Loucy (cell line): ENCODE measurements around the gene KSR1.

Experiments
- H2AFZ ChIP-seq: fragments of 200-600 bp; sonication (generic); 2 replicates; pipeline ENCODE4 v1.6.0; 2016; ENCODE audit warnings: antibody characterized with exemption, mild to moderate bottlenecking, low read length, moderate library complexity
- H3F3A ChIP-seq: fragments of 200-600 bp; 2 replicates; pipeline ENCODE4 v1.6.0; 2016; ENCODE audit warnings: antibody characterized with exemption, low read depth, mild to moderate bottlenecking
- H3K27me3 ChIP-seq: fragments of 200-600 bp; sonication (generic); 2 replicates; pipeline ENCODE4 v1.6.1; 2014; ENCODE audit warnings: low read length, mild to moderate bottlenecking; ENCODE audit not compliant: insufficient read depth, poor library complexity, severe bottlenecking
- H3K36me3 ChIP-seq: fragments of 200-600 bp; sonication (generic); 2 replicates; pipeline ENCODE4 v1.6.1; 2016; ENCODE audit warnings: low read length; ENCODE audit not compliant: insufficient read depth
- H3K4me1 ChIP-seq: fragments of 200-600 bp; sonication (generic); 2 replicates; pipeline ENCODE4 v1.5.1; 2014; ENCODE audit warnings: low read length, mild to moderate bottlenecking; ENCODE audit not compliant: insufficient read depth, poor library complexity, severe bottlenecking
- H3K4me2 ChIP-seq: fragments of 200-600 bp; sonication (generic); 2 replicates; pipeline ENCODE4 v1.6.0; 2014; ENCODE audit warnings: antibody characterized with exemption, low read length, low read depth, mild to moderate bottlenecking; ENCODE audit not compliant: poor library complexity, severe bottlenecking
- H3K4me3 ChIP-seq: fragments of 200-600 bp; sonication (generic); 2 replicates; pipeline ENCODE4 v1.5.1; 2014; ENCODE audit warnings: low read length, mild to moderate bottlenecking, mixed read lengths; ENCODE audit not compliant: poor library complexity, severe bottlenecking
- H3K79me2 ChIP-seq: fragments of 200-600 bp; sonication (generic); 2 replicates; pipeline ENCODE4 v1.6.1; 2014; ENCODE audit warnings: low read length; ENCODE audit not compliant: insufficient read depth
- H3K9ac ChIP-seq: fragments of 200-600 bp; sonication (generic); 2 replicates; pipeline ENCODE4 v1.6.0; 2014; ENCODE audit warnings: mild to moderate bottlenecking, low read depth, low read length, moderate library complexity; ENCODE audit not compliant: poor library complexity, severe bottlenecking
- H3K9me2 ChIP-seq: fragments of 200-600 bp; sonication (generic); replicated peaks from 2 replicates; pipeline ENCODE4 v1.6.1; 2016; ENCODE audit warnings: low read depth, low read length, mixed read lengths
- H3K9me3 ChIP-seq: fragments of 200-600 bp; sonication (generic); 2 replicates; pipeline ENCODE4 v1.6.1; 2014; ENCODE audit warnings: mild to moderate bottlenecking, antibody characterized with exemption, low read length, low read depth; ENCODE audit not compliant: insufficient read depth
- H4K20me1 ChIP-seq: fragments of 200-600 bp; sonication (generic); 2 replicates; pipeline ENCODE4 v1.6.0; 2014; ENCODE audit warnings: antibody characterized with exemption, low read length, mild to moderate bottlenecking; ENCODE audit not compliant: insufficient read depth, poor library complexity, severe bottlenecking
- EZH2phosphoT487 ChIP-seq: fragments of 200-600 bp; IDR thresholded peaks from 2 replicates; pipeline ENCODE4 v1.6.1; 2018; ENCODE audit warnings: antibody characterized with exemption, mild to moderate bottlenecking, moderate library complexity, borderline replicate concordance
- TF ChIP-seq, protein P1 (sequence below): fragments of 200-600 bp; sonication (generic); conservative IDR thresholded peaks from 2 replicates; pipeline ENCODE4 v1.5.1; 2014; ENCODE audit warnings: mild to moderate bottlenecking, antibody characterized with exemption, low read length

Gene KSR1

DNA sequence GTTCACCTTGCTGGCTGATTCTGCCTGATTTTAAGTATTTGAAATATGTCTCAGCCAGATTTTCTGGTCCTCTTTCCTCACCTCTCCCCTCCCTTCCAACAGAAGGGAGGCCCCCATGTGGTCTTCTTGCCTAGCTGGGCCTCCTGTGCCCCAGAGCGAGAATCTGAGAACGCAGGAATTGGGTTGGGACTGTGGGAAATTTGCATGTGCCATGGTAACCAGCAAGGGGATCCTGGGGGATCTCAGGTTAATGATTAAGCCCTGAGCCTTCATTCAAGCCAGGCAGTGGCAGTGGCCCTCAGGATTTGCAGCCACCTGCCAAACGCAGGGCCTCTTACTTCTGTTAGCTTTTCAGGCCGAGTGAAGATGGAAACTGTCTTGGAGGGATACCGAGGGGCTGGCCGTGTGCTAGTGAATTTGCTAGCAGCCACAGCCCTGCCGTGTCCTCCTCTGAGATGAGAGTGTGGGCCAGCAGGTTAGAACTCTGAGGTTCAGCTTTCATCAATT is 40.2 kb downstream of the KSR1 start:
- Histone ChIP-seq H3K79me2 (peaks cover 56% of the 10 kb centered on the region; the same call in 1 of the 2 replicates), H3K9me3 (peaks cover 3% of the 10 kb centered on the region; the same call in 1 of the 2 replicates), H3K27me3 (no peaks in the 10 kb centered on the region), H3F3A (no peaks in the 10 kb centered on the region), H3K9me2 (no peaks in the 10 kb centered on the region), H3K4me3 (no peak overlapping the region), H3K9ac (no peak overlapping the region), H4K20me1 (no peaks in the 10 kb centered on the region), H3K36me3 (no peaks in the 10 kb centered on the region; the same call in 1 of the 2 replicates), H2AFZ (no peak overlapping the region), H3K4me1 (peaks cover 24% of the 10 kb centered on the region), H3K4me2 (no peak overlapping the region)
- TF ChIP-seq, protein P1, sequence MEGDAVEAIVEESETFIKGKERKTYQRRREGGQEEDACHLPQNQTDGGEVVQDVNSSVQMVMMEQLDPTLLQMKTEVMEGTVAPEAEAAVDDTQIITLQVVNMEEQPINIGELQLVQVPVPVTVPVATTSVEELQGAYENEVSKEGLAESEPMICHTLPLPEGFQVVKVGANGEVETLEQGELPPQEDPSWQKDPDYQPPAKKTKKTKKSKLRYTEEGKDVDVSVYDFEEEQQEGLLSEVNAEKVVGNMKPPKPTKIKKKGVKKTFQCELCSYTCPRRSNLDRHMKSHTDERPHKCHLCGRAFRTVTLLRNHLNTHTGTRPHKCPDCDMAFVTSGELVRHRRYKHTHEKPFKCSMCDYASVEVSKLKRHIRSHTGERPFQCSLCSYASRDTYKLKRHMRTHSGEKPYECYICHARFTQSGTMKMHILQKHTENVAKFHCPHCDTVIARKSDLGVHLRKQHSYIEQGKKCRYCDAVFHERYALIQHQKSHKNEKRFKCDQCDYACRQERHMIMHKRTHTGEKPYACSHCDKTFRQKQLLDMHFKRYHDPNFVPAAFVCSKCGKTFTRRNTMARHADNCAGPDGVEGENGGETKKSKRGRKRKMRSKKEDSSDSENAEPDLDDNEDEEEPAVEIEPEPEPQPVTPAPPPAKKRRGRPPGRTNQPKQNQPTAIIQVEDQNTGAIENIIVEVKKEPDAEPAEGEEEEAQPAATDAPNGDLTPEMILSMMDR: no peak
- TF ChIP-seq EZH2phosphoT487: no peak

DNA sequence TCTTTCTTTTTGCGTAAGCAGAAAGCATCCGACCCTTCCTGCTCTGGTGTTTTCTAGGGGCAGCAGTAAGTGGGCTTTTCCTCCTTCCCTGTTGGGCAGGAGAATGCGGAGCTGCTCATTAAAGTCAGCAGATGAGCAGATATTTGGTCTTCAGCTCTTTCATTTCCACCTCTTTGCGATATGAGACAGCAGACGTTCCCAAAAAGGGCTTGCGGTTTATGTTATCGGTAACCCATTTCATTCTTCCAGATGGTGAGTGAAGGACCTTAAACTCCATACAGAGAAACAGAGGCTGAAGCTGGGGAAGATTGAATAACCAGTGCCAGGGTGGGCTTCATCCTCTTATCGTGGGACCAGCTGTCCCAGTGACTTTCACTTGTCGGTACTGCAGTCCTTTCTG is 40.7 kb downstream of the KSR1 start:
- Histone ChIP-seq H4K20me1 (no peaks in the 10 kb centered on the region), H3K27me3 (no peaks in the 10 kb centered on the region), H3F3A (no peaks in the 10 kb centered on the region), H3K4me3 (no peak overlapping the region), H3K79me2 (peaks cover 52% of the 10 kb centered on the region; the same call in 1 of the 2 replicates), H3K36me3 (no peaks in the 10 kb centered on the region; the same call in 1 of the 2 replicates), H3K4me1 (peaks cover 19% of the 10 kb centered on the region), H3K9ac (no peak overlapping the region), H3K9me2 (no peaks in the 10 kb centered on the region), H3K9me3 (peaks cover 8% of the 10 kb centered on the region; the same call in 1 of the 2 replicates), H3K4me2 (no peak overlapping the region), H2AFZ (no peak overlapping the region)
- no peak for TF ChIP-seq EZH2phosphoT487
- TF ChIP-seq, protein P1: no peak

DNA sequence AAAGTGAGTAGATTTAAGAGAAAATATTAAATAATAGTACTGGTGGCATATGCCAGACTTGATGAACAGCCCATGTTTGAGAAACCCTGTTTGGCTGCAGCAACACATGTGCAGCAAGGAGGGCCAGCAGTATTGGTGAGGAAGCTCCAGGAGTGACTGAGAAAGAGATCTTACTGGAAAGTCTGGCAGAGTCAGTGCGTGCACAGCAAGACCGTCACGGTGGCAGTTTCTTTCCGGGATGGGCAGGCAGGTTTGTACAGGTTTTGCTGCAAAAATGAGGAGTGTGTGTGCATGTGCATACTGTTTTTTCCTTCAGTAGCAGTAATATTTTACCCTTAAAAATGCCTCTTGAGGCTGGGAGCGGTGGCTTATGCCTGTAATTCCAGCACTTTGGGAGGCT is 41.4 kb downstream of the KSR1 start:
- Histone ChIP-seq H3K36me3 (no peaks in the 10 kb centered on the region; the same call in 1 of the 2 replicates), H3K9me3 (peaks cover 9% of the 10 kb centered on the region; the same call in 1 of the 2 replicates), H3K27me3 (no peaks in the 10 kb centered on the region), H3K79me2 (peaks cover 45% of the 10 kb centered on the region; the same call in 1 of the 2 replicates), H2AFZ (no peak overlapping the region), H3K4me2 (no peak overlapping the region), H3F3A (no peaks in the 10 kb centered on the region), H3K9ac (no peak overlapping the region), H3K9me2 (no peaks in the 10 kb centered on the region), H3K4me1 (peaks cover 15% of the 10 kb centered on the region), H3K4me3 (no peak overlapping the region), H4K20me1 (no peaks in the 10 kb centered on the region)
- TF ChIP-seq, protein P1: no peak
- no peak for TF ChIP-seq EZH2phosphoT487
